Upper lobe of right lung (tissue), 1 donor: ENCODE measurements around the gene NT5E. TPM values are rescaled to one million over a fixed set of nuclear protein-coding genes. Genes with fewer than 3 reads are reported as not detected.

Experiments
- ATAC-seq: fragments of 200-7000 bp; cut with Tn5 transposase; one replicate; pipeline ENCODE4 v1.9.1; 2020; ENCODE audit warnings: mild to moderate bottlenecking, moderate library complexity
- DNase-seq: peaks from one replicate; pipeline ENCODE4 v3.0.0-alpha.2; 2020
- H3K27ac ChIP-seq: fragments of 200-600 bp; one replicate; pipeline ENCODE4 v1.8.0; 2022
- H3K27me3 ChIP-seq: fragments of 200-600 bp; one replicate; pipeline ENCODE4 v1.8.0; 2022; ENCODE audit warnings: mild to moderate bottlenecking
- H3K36me3 ChIP-seq: fragments of 200-600 bp; one replicate; pipeline ENCODE4 v1.8.0; 2022
- H3K4me1 ChIP-seq: fragments of 200-600 bp; one replicate; pipeline ENCODE4 v1.8.0; 2022
- H3K4me3 ChIP-seq: fragments of 200-600 bp; one replicate; pipeline ENCODE4 v1.8.0; 2022; ENCODE audit warnings: mild to moderate bottlenecking
- H3K9me3 ChIP-seq: fragments of 200-600 bp; one replicate; pipeline ENCODE4 v1.8.0; 2022
- intact Hi-C: fragments of 100-400 bp; cut with DNase I; formaldehyde crosslinking; loops from one replicate; pipeline ENCODE4 v1.11.0; 2022
- total RNA-seq: library from RNA; stranded (reverse); fragmentation: NEBNext Ultra II Directional; extraction: Animal tissue kit (Norgen Biotek cat#: 25700); gene quantifications from one replicate; pipeline ENCODE4 v1.2.1, GENCODE V29; 2021
- TF ChIP-seq, protein P1 (sequence below): fragments of 200-600 bp; IDR thresholded peaks from one replicate; pipeline ENCODE4 v1.8.0; 2022; ENCODE audit warnings: antibody characterized with exemption
- donor health status: DM: no; HTN: yes; CAD: no; lungs with severe emphysema.

The NT5E gene
- total RNA-seq, 1 donor from 2014 or later, result 15.3 TPM

- TF ChIP-seq, protein P1, sequence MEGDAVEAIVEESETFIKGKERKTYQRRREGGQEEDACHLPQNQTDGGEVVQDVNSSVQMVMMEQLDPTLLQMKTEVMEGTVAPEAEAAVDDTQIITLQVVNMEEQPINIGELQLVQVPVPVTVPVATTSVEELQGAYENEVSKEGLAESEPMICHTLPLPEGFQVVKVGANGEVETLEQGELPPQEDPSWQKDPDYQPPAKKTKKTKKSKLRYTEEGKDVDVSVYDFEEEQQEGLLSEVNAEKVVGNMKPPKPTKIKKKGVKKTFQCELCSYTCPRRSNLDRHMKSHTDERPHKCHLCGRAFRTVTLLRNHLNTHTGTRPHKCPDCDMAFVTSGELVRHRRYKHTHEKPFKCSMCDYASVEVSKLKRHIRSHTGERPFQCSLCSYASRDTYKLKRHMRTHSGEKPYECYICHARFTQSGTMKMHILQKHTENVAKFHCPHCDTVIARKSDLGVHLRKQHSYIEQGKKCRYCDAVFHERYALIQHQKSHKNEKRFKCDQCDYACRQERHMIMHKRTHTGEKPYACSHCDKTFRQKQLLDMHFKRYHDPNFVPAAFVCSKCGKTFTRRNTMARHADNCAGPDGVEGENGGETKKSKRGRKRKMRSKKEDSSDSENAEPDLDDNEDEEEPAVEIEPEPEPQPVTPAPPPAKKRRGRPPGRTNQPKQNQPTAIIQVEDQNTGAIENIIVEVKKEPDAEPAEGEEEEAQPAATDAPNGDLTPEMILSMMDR, result no peak
- intact Hi-C loops, result no loop called here
- Histone ChIP-seq H3K9me3 (peaks cover 13% of the 10 kb centered on the region), H3K27ac (no peak overlapping the region), H3K27me3 (no peaks in the 10 kb centered on the region), H3K36me3 (no peaks in the 10 kb centered on the region), H3K4me1 (no peaks in the 10 kb centered on the region), H3K4me3 (no peak overlapping the region)
- ATAC-seq, result no peak
- no peak for DNase-seq
Observed at GRCh38 chr6:85425997-85426396, 23.9 kb upstream of the NT5E start.

DNA sequence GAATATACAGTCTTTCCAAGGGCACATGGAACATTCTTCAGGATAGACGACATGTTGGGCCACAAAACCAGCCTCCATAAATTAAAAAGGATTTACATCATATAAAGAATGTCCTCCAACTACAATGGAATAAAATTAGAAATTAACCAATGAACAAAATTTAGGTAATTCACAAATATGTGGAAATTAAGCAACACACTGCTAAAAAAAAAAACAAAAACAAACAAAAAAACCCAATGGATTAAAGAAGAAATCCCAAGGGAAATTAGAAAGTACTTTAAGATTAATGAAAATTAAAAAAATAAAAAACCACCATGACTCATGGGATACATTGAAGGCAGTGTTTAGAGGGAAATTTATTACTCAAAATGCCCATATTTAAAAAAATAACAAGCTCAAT lies 21.4 kb upstream of the NT5E start:
- TF ChIP-seq, protein P1, result no peak
- DNase-seq, result no peak
- H3K4me1 ChIP-seq, result no peaks in the 10 kb centered on the region
- no peak overlapping the region for H3K4me3 ChIP-seq
- peaks cover 13% of the 10 kb centered on the region for H3K9me3 ChIP-seq
- intact Hi-C loops, result no loop called here
- ATAC-seq, result no peak
- H3K36me3 ChIP-seq, result no peaks in the 10 kb centered on the region
- no peaks in the 10 kb centered on the region for H3K27me3 ChIP-seq
- no peak overlapping the region for H3K27ac ChIP-seq

DNA sequence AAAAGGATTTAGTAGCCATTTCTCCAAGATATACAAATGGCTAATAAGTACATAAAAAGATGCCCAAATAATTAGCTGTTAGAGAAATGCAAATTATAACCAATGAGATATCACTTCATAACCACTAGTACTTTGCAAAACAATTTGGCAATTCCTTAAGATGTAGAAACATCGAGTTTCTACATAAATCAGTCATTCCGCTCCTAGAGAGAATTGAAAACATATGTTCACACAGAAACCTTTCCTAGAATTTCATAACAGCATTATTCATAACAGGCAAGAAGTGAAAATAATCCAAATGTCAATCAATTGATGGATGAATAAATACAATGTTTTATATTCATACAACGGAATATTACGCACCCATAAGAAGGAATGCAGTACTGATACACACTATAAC lies 20.5 kb upstream of the NT5E start:
- ATAC-seq (no peak), DNase-seq (no peak)
- Histone ChIP-seq H3K27ac (no peak overlapping the region), H3K4me3 (no peak overlapping the region), H3K4me1 (no peaks in the 10 kb centered on the region), H3K9me3 (peaks cover 13% of the 10 kb centered on the region), H3K36me3 (no peaks in the 10 kb centered on the region), H3K27me3 (no peaks in the 10 kb centered on the region)
- intact Hi-C loops, result no loop called here
- TF ChIP-seq, protein P1, result no peak

- intact Hi-C loops, result no loop called here
Observed at GRCh38 chr6:85431271-85431670, 18.6 kb upstream of the NT5E start.

DNA sequence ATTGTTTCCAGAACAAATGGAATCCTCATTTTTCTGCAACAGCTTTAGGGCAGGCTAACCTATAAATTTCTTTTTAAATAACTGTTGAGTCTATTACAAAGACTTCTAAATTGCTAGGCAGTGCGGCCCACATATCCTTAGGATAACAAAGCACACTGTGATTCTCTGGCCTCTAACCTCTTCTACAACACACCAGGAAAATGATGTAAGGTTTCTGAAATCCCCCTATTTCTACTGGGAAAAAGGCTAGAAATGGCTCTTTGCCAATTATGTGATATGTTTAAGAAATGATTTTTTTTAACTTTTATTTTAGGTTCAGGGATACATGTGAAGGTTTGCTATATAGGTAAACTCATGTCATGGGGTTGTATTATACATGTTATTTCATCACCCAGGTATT lies 17.3 kb upstream of the NT5E start:
- Histone ChIP-seq H3K4me3 (no peak overlapping the region), H3K27me3 (no peaks in the 10 kb centered on the region), H3K9me3 (no peaks in the 10 kb centered on the region), H3K27ac (no peak overlapping the region), H3K36me3 (no peaks in the 10 kb centered on the region), H3K4me1 (no peaks in the 10 kb centered on the region)
- DNase-seq (no peak), ATAC-seq (no peak)
- intact Hi-C loops, result no loop called here
- TF ChIP-seq, protein P1, result no peak

More at GRCh38 chr6:85431271-85431670, 18.6 kb upstream of the NT5E start:
- H3K4me1 ChIP-seq, result no peaks in the 10 kb centered on the region
- ATAC-seq (no peak), DNase-seq (no peak)
- no peak overlapping the region for H3K27ac ChIP-seq
- H3K4me3 ChIP-seq, result no peak overlapping the region
- no peaks in the 10 kb centered on the region for H3K36me3 ChIP-seq
- TF ChIP-seq, protein P1, result no peak
- peaks cover 2% of the 10 kb centered on the region for H3K9me3 ChIP-seq
- H3K27me3 ChIP-seq, result no peaks in the 10 kb centered on the region

DNA sequence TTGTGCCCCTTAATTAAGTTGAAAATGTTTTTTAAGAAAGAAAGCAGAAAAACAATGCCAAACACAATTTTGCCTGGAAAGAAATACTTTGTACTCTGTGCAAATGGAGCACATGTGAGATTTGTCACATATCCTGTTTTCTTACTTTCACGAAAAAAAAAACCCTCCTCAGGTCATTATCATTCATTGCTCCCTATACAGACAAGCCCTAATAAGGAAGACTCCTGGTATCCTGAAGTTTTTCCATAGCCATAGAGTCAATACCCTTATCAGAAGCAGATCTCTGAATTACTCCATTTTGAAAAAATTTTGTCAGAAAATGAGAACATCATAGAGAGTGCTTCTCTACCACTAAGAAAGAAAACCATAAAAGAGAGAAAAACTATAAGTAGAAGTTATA lies 14.0 kb upstream of the NT5E start:
- H3K4me3 ChIP-seq, result no peak overlapping the region
- no peak for DNase-seq
- no peaks in the 10 kb centered on the region for H3K36me3 ChIP-seq
- no peaks in the 10 kb centered on the region for H3K4me1 ChIP-seq
- no peak for ATAC-seq
- no peak overlapping the region for H3K27ac ChIP-seq
- TF ChIP-seq, protein P1, result no peak
- no peaks in the 10 kb centered on the region for H3K9me3 ChIP-seq
- no peaks in the 10 kb centered on the region for H3K27me3 ChIP-seq
- intact Hi-C loops, result no loop called here
